Stromal cell of bone marrow (primary cell): ENCODE data around the gene CLEC14A.

Source experiments
- DNase-seq: peaks from one replicate; pipeline ENCODE4 v3.0.0-alpha.2; 2012; ENCODE audit warnings: low read depth

CLEC14A gene

GRCh38 chr14:38248321-38249028 is 7.4 kb downstream of the CLEC14A start:
- DNase-seq = no peak

DNA sequence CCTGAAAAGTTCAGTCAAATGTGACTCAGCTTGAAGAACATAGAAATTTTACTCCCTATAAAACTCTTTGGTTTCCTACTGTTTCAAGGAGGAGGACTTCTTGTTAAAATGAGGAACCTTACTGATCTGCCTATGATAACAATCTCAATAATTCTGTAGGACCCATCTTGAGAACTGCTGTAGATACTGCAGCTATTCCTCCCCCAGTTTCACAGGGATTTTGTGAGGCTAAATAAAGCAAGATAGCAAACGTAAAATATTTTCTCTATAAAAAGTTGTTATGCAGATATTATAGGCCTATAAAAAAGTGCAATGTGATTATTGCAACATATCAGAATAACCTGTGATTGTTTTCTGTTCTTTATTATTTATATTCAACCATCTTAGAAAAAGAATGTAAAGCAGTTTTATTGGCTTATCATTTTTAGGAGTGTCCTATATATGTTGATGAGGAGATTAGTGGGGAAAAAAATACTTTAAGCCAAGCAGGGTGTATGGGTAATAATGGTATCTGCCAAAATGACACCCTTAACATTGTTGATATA is 12.1 kb downstream of the CLEC14A start:
- no peak for DNase-seq

DNA sequence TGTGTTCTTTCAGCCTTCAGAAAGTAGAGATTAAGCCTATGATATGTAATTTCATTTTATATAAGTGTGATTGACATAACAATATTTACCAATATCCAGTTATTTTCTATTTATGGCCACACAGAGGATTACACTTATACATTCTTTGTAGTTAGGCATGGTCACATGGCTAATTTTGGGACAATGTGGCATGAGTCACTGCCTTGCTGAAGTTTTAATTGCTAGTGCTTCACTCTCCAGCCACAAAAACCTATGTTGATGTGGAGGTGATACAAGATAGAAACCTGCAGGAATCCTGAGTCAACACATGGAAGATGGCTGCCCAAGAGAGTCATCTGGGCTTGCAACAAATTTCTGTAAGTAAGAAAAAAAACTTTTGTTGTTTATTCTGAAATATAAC is 17.0 kb downstream of the CLEC14A start:
- DNase-seq = no peak

DNA sequence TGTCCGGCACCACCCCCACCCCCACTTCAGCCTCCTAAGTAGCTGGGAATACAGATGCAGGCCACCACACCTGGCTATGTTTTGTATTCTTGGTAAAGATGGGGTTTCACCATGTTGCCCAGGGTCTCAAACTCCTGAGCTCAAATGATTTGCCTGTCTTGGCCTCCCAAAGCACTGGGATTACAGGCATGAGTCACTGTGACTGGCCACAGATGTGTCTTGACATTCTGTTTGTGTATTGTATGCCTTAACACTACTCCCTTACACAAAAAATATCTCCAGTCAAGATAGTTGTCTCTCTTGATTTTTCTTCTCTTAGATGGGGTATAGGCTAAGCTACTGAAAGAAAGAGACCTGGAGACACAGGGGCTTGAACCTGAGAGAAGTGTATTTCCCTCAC is 17.6 kb downstream of the CLEC14A start:
- no peak for DNase-seq

- no peak for DNase-seq
Measured at GRCh38 chr14:38233218-38233617, 22.7 kb downstream of the CLEC14A start.

- DNase-seq = no peak
Measured at GRCh38 chr14:38226366-38226765, 29.5 kb downstream of the CLEC14A start.

DNA sequence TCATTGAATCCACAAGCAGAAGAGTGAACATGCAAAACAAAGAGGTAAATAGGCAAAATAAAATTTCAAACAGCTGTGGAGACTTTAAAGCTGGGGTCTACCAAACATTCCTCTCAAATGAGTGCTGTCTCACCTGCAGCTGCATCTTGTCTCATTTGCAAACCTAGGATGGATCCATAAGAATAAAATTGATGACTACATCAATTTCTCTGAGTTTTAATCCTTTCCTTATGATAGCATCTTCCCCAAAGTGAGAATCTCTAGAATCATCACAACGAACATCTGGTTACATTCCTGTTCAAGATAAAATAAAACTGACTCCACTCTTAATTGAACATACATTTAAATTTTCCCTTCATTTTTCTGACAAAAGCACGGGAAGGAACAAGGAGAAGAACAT is 29.9 kb downstream of the CLEC14A start:
- no peak for DNase-seq

DNA sequence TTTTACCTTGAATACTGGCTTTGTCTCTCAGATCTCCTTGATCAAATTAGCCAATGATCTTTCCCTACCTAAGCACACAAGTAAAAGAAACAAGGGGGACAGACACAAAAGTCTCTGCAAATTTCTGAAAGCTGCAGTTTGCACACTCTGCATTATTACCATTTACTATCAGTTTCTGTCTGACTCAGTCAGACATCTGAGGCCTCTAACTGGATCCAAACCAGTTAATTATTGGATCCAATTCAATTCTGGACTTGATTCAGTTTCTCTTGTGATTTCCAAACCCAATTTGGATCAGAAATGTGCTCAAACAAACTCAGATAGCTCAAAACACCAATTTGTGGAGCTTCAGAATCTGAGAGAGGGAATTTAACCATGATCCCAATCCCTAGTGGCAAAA is 31.6 kb downstream of the CLEC14A start:
- DNase-seq = peak; percentile 15

DNA sequence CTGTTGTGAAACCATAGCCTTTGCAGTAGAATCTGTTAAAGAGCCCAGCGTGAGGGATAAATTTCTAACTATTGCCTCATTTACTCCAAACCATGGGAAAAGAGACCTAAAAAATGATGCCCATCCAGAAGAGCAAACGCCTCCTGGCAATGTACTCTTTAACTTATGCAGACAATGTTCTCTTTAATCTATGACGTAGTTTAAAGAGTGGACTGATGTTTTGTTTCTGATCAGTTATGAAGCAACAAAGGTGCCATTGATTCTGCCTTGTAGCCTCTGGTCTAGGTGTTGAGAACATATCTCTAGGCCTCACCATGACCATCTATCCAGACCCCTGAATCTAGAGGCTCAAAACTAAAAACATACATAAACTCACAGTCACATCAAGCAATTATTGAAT is 34.8 kb downstream of the CLEC14A start:
- DNase-seq = no peak

DNA sequence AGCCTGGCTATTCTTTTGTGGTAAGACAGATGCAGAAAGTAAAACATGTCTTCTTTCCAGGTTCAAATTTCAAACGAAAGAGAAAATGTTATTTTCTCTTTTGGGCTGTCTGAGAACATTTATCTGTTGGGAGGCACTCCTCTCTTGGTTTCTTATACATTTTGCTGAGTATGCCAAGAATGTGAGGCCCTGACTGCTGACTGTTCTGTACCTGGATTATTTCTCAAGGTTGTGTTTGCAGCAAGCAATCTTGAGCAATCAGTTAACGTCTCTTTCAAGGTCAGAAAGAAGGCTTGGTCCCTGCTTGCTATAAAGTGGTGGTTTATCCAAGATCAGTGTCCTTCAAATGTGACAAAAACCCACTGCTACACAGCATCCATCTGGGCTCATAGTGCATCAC is 38.3 kb downstream of the CLEC14A start:
- no peak for DNase-seq

DNA sequence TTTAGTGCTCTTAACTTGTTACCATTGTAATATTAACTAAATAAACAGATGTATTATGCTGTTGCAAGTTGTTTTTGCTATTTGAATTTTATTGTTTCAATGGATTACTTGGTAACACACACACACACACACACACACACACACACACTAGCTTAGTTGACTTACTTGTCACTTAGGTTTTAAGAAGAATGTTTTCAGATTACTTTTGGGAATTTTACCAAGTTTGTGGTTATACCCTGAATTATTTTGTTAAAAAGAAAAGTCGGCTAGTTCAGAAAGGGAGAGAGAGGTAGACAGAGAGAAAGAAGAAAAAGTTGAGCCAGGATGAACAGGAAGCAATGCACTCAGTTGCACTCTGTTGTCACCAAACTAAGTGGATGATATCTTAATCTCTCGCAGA is 42.9 kb downstream of the CLEC14A start:
- no peak for DNase-seq

GRCh38 chr14:38212111-38212510 is 43.8 kb downstream of the CLEC14A start:
- no peak for DNase-seq

- no peak for DNase-seq
Measured at GRCh38 chr14:38211255-38211735, 44.6 kb downstream of the CLEC14A start.

- no peak for DNase-seq
Measured at GRCh38 chr14:38210587-38211216, 45.2 kb downstream of the CLEC14A start.

DNA sequence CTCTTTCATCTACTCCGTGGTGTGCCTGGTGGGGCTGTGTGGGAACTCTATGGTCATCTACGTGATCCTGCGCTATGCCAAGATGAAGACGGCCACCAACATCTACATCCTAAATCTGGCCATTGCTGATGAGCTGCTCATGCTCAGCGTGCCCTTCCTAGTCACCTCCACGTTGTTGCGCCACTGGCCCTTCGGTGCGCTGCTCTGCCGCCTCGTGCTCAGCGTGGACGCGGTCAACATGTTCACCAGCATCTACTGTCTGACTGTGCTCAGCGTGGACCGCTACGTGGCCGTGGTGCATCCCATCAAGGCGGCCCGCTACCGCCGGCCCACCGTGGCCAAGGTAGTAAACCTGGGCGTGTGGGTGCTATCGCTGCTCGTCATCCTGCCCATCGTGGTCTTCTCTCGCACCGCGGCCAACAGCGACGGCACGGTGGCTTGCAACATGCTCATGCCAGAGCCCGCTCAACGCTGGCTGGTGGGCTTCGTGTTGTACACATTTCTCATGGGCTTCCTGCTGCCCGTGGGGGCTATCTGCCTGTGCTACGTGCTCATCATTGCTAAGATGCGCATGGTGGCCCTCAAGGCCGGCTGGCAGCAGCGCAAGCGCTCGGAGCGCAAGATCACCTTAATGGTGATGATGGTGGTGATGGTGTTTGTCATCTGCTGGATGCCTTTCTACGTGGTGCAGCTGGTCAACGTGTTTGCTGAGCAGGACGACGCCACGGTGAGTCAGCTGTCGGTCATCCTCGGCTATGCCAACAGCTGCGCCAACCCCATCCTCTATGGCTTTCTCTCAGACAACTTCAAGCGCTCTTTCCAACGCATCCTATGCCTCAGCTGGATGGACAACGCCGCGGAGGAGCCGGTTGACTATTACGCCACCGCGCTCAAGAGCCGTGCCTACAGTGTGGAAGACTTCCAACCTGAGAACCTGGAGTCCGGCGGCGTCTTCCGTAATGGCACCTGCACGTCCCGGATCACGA is 46.0 kb downstream of the CLEC14A start:
- DNase-seq = peak; percentile 9

DNA sequence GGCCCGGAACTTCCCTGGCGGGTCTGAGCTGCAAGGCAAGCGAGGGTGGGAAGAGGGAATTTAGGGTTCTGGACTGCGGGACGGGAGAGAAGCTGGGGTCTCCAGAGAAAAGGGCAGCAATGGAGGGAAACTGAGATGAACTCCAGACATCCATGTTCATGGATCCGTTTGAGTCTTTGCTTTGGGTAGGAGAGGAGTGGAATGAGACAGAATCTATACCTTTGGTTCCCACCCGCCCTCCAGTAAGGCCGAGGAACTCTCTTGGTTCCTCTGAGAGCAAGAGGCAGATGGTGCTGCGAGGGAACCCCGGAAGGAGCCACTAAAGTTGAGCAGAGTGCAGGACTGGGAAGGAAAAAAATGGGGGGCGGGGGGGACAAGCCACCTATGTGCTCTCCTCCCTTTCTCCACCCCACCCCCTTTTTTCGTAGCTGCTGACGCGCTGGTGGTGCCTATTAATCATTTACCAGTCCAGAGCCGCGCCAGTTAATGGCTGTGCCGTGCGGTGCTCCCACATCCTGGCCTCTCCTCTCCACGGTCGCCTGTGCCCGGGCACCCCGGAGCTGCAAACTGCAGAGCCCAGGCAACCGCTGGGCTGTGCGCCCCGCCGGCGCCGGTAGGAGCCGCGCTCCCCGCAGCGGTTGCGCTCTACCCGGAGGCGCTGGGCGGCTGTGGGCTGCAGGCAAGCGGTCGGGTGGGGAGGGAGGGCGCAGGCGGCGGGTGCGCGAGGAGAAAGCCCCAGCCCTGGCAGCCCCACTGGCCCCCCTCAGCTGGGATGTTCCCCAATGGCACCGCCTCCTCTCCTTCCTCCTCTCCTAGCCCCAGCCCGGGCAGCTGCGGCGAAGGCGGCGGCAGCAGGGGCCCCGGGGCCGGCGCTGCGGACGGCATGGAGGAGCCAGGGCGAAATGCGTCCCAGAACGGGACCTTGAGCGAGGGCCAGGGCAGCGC is 47.0 kb downstream of the CLEC14A start:
- no peak for DNase-seq

GRCh38 chr14:38207736-38208617 is 47.9 kb downstream of the CLEC14A start, which contains the start of gene SSTR1:
SSTR1 (plus strand) TSS chr14:38207904; CDS start chr14:38209390, 1,486 bp downstream.
- DNase-seq = no peak

DNA sequence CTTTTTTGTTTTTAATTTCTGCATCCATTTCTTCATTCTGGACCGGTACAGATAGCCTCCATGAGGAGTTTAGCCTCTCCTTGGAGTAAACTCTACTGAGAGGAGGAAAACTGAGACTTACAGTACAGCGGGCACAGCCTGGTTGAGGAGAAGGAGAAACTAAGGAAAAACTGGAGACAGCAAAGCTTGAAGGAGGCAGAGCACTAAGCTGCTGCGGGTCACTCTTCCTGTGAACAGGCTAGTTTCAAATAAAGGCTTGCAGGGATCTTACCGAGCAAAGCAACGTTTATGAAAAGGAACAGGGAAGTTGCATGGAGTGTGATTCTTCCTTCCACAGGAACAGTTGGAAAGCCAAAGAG is 48.5 kb downstream of the CLEC14A start:
- DNase-seq = no peak

GRCh38 chr14:38206689-38207376 is 49.1 kb downstream of the CLEC14A start:
- DNase-seq = no peak
